HG03575 (cell line): ENCODE measurements around the gene UBE2I.

Experiments used
- ATAC-seq: cut with Tn5 transposase; IDR thresholded peaks from one replicate; pipeline ENCODE4 v1.9.1; 2021; ENCODE audit not compliant: unreplicated experiment, insufficient number of reproducible peaks, low FRiP score; ENCODE audit errors: extremely low read depth

Gene UBE2I

GRCh38 chr16:1334739-1335138, 25.3 kb downstream of the UBE2I start:
- ATAC-seq: no peak

- ATAC-seq: no peak
Measured at GRCh38 chr16:1335211-1335971, 26.0 kb downstream of the UBE2I start.

GRCh38 chr16:1335996-1336395, 26.6 kb downstream of the UBE2I start:
- ATAC-seq: no peak

- ATAC-seq: no peak
Measured at GRCh38 chr16:1336619-1337018, 27.2 kb downstream of the UBE2I start.

GRCh38 chr16:1337486-1337885, 28.1 kb downstream of the UBE2I start:
- no peak for ATAC-seq

DNA sequence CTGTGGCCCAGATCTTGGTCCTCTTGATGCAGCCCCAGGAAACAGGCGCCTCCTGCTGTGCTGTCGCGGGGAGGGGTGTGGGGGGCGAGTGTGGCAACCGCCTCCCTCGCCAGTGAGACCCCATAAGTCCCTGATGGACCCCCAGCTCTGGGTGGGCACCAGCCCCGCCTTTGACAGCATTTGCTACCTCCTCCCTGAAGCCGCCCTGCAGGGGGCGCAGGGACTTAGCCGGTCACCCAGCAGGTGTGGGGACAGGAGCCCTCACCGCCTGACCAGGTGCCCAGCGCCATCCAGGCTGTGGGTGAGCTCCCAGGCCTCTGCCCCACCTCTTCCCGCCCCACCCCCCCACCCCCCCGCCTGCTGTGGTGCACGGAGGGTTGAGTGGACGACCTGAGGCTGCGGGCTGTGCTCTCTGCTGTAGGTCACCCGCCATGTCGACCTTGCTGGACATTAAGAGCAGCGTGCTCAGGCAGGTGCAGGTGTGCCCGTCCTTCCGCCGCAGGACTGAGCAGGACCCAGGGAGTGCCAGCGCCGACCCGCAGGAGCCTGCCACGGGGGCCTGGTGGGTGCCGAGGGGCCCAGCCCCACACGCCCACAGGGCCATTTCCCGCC, 28.8 kb downstream of the UBE2I start:
- ATAC-seq: no peak

DNA sequence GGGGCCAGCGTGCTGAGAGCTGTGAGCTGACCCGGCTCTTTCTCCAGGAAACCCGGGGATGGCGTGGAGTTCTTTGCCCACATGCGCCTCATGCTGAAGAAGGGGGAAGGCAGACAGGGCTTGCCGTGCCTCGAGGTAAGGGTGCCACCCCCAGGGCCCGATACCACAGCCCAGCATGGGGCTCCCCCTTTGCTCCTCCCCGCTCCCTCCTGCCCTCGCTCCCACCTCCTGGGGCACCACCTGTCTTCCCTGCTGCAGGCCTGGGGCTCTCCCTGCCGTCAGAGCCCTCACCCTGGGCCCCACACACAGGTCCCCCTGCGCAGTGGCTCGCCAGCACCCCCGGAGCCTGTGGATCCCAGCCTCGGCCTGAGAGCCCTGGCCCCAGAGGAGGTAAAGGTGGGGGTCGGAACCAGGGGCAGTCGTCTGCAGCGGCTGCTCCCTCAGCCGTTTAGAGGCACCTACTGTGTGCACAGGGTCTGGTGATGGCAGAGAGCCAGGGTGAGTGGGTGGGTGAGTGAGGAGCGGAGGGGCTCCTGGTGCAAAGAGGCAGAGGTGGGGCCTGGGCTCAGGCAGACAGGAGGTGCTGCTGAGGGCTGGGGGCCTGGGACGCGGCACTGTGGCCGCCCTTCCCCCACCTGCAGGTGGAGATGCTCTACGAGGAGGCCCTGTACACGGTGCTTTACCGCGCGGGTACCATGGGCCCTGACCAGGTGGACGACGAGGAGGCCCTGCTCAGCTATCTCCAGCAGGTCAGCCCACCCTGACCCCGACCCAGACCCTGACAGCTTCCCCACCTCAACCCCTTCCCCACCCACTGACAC, 29.6 kb downstream of the UBE2I start:
- no peak for ATAC-seq

DNA sequence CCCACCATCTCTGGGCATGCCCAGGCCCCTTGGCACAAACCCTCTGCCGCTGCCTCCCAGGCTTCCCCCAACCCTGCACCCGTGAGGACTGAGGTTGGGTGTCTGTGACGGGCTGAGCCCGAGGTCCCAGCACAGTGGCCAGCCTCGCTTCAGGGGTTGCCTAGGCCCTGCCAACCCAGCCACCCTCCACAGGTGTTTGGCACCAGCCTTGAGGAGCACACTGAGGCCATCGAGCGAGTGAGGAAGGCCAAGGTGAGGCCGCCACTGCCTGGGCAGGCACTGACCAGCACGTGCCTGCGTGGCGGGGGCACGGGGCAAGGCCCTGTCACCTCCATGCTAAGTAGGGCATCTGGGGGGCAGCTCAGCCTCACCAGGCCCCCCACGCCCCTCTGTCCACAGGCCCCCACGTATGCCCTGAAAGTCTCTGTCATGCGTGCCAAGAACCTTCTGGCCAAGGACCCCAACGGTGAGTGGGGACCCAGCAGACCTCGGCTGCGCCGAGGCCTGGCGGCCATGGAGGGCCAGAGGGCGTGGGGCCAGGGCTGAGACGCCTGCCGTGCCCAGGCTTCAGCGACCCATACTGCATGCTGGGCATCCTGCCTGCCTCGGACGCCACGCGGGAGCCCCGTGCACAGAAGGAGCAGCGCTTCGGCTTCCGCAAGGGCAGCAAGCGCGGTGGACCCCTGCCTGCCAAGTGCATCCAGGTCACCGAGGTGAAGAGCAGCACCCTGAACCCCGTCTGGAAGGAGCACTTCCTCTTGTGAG, 31.5 kb downstream of the UBE2I start:
- ATAC-seq: no peak

- ATAC-seq: no peak
Measured at GRCh38 chr16:1341495-1342420, 32.3 kb downstream of the UBE2I start.

GRCh38 chr16:1342526-1343427, 33.3 kb downstream of the UBE2I start:
- peak; percentile 64 for ATAC-seq

DNA sequence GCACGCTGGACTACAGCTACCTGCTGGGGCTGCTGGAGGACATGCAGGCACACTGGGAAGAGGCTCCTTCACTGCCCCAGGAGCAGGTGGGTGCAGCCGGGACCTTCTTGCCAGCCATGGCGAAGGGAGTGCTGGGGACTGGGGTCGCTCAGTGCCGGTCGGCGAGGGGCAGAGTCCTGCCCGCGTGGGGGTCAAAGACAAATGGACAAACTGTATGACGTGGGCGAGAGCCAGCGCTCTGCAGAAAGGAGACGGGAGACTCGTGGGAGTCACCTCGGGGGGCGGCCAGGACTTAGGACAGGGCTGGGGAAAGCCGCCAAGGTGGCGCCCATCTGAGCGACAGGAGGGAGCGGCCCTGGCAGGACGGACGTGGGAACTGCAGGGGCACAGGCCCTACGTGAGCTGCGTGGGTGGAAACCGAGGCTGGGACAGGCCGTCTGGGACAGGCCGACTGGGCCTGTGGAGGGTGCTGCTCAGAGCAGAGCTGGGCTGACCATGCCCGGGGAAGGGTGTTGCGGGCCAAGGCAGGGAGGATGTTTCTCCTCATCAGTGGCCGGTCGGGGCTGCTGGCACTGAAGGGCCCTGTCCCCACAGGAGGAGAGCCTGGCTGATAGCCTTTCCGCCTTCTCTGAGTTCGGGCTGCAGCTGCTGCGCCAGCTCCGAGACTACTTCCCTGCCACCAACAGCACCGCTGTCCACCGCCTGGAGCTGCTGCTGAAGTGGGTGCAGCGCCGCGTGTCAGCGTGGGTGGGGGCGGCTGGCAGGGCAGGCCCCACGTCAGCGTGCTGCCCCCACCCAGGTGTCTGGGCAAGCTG, 34.2 kb downstream of the UBE2I start:
- ATAC-seq: no peak

DNA sequence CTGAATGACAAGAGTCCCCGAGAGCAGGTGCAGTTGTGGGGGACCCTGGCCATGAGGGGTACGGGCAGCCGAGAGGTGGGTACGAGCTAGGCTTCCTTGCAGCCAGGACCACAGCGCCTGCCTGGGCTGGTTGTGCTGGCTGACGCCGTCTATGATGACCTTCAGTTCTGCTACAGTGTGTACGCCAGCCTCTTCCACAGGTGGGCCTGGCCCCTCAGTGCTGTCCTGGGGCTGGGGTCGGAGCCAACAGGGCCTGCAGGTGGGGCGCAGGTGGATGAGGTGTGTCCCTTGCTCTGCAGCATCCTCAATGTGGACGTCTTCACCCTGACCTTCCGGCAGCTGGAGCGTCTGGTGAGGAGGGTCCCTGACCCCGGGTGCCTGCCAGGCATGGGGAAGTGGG, 35.1 kb downstream of the UBE2I start:
- ATAC-seq: no peak

DNA sequence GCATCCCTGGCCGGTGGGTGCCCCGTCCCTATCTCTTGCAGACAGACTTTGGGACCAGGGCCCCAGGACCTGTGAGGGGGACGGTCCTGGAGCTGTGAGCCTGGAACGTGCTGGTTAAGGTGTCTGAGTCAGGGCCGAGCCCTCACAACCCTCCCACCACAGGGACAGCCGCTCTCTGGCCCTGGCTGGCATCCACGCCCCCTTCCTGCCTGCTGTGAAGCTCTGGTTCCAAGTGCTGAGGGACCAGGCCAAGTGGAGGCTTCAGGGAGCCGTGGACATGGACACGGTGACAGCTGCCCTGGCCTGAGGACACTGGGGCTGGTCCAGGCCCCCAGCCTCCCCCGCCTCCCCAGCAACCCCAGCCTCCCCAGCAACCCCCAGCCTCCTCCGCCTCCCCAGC, 35.7 kb downstream of the UBE2I start:
- no peak for ATAC-seq

- no peak for ATAC-seq
Measured at GRCh38 chr16:1345651-1346421, 36.4 kb downstream of the UBE2I start.

DNA sequence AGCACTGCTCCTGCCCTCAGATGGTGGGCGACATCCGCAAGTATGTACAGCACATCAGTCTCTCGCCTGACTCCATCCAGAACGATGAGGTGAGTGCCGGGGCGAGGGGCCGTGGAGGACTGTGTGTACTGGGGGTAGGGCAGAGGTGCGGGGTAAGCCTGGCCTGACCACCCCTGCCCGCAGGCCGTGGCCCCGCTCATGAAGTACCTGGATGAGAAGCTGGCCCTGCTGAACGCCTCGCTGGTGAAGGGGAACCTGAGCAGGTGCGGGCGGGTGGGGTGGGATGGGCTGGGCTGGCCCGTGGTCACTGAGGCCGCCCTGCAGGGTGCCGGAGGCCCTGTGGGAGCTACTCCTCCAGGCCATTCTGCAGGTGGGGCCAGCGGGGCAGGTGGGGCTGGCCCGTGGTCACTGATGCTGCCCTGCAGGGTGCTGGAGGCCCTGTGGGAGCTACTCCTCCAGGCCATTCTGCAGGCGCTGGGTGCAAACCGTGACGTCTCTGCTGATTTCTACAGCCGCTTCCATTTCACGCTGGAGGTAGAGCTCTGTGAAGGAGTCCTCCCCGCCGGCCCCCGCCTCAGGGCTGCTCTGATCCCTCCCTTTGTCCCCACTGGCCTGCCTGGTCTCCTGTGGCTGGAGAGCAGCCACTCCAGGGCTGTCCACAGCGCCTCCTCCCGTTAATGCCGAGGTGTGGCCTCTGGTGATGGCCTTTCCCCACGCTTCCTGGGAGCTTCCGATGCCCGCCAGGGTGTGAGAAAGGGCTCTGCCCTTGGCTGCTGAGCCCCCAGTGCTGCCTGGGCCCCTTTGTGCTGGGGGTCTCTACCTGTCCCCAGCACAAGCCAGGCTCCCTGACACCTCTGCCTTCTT, 37.2 kb downstream of the UBE2I start:
- ATAC-seq: no peak
